NT2/D1 (cell line): Measurements from ENCODE around the gene PIP4K2C.

Experiments used
- YY1 ChIP-seq: IDR thresholded peaks from 2 replicates; pipeline ENCODE4 v1.6.1; 2011; ENCODE audit not compliant: insufficient read length, insufficient read depth
- ZNF274 ChIP-seq: IDR thresholded peaks from 2 replicates; pipeline ENCODE4 v1.6.1; 2011; ENCODE audit warnings: mild to moderate bottlenecking, low read depth, low read length

- TF ChIP-seq YY1 (peak; percentile 50), ZNF274 (no peak)
These were observed 13.5 kb downstream of the PIP4K2C start, which contains the start of gene DTX3 for GRCh38 chr12:57604454-57604991.
